ENCODE data around the gene ESPNL. TPM values are rescaled to one million over a fixed set of nuclear protein-coding genes. Genes with fewer than 3 reads are reported as not detected.

The ESPNL gene
- total RNA-seq, 1 experiment from 2014 or later = 1.1 TPM

- no peak for TF ChIP-seq ZNF423 (CRISPR knock-in tag; IDR thresholded peaks at IDR 0.05)
Observed at GRCh38 chr2:238166391-238167343, 66.5 kb downstream of the ESPNL start (continued).

GRCh38 chr2:238167344-238167715, 67.2 kb downstream of the ESPNL start:
- no peak overlapping the region for H3K4me3 Mint-ChIP-seq
- peaks cover 21% of the 10 kb centered on the region for H3K36me3 Mint-ChIP-seq
- H3K27me3 Mint-ChIP-seq (ENCODE audit: low read depth) = peaks cover 30% of the 10 kb centered on the region
- no peaks in the 10 kb centered on the region for H3K9me3 Mint-ChIP-seq
- CTCF ChIA-PET = no interaction called here
- no peaks in the 10 kb centered on the region for H3K4me1 Mint-ChIP-seq
- POLR2A ChIA-PET = no interaction called here
- no peak overlapping the region for H3K27ac Mint-ChIP-seq
- ATAC-seq (no peak), DNase-seq (ENCODE audit: low spot score) (no peak)
- TF ChIP-seq TEAD4 (CRISPR knock-in tag; IDR thresholded peaks at IDR 0.05) (no peak), AFF4 (CRISPR knock-in tag; IDR thresholded peaks at IDR 0.05; ENCODE audit: borderline replicate concordance) (no peak), PRRX2 (CRISPR knock-in tag; IDR thresholded peaks at IDR 0.05) (no peak), GTF2I (CRISPR knock-in tag; conservative IDR thresholded peaks at IDR 0.05) (no peak), CREM (CRISPR knock-in tag; IDR thresholded peaks at IDR 0.05) (no peak), ZNF138 (CRISPR knock-in tag; conservative IDR thresholded peaks at IDR 0.05) (no peak), HMGXB4 (CRISPR knock-in tag; IDR thresholded peaks at IDR 0.05) (no peak), TEAD1 (CRISPR knock-in tag; IDR thresholded peaks at IDR 0.05) (no peak), RELA (CRISPR knock-in tag; IDR thresholded peaks at IDR 0.05; ENCODE audit: borderline replicate concordance) (no peak)
- TF ChIP-seq, protein P1, sequence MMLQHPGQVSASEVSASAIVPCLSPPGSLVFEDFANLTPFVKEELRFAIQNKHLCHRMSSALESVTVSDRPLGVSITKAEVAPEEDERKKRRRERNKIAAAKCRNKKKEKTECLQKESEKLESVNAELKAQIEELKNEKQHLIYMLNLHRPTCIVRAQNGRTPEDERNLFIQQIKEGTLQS (CRISPR knock-in tag; conservative IDR thresholded peaks at IDR 0.05) = no peak
- TF ChIP-seq, protein P2, sequence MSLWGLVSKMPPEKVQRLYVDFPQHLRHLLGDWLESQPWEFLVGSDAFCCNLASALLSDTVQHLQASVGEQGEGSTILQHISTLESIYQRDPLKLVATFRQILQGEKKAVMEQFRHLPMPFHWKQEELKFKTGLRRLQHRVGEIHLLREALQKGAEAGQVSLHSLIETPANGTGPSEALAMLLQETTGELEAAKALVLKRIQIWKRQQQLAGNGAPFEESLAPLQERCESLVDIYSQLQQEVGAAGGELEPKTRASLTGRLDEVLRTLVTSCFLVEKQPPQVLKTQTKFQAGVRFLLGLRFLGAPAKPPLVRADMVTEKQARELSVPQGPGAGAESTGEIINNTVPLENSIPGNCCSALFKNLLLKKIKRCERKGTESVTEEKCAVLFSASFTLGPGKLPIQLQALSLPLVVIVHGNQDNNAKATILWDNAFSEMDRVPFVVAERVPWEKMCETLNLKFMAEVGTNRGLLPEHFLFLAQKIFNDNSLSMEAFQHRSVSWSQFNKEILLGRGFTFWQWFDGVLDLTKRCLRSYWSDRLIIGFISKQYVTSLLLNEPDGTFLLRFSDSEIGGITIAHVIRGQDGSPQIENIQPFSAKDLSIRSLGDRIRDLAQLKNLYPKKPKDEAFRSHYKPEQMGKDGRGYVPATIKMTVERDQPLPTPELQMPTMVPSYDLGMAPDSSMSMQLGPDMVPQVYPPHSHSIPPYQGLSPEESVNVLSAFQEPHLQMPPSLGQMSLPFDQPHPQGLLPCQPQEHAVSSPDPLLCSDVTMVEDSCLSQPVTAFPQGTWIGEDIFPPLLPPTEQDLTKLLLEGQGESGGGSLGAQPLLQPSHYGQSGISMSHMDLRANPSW (CRISPR knock-in tag; conservative IDR thresholded peaks at IDR 0.05; ENCODE audit: low read depth) = no peak
- TF ChIP-seq, protein P3, sequence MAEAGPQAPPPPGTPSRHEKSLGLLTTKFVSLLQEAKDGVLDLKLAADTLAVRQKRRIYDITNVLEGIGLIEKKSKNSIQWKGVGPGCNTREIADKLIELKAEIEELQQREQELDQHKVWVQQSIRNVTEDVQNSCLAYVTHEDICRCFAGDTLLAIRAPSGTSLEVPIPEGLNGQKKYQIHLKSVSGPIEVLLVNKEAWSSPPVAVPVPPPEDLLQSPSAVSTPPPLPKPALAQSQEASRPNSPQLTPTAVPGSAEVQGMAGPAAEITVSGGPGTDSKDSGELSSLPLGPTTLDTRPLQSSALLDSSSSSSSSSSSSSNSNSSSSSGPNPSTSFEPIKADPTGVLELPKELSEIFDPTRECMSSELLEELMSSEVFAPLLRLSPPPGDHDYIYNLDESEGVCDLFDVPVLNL (CRISPR knock-in tag; IDR thresholded peaks at IDR 0.05; ENCODE audit: borderline replicate concordance, low read depth) = no peak
- TF ChIP-seq, protein P4, sequence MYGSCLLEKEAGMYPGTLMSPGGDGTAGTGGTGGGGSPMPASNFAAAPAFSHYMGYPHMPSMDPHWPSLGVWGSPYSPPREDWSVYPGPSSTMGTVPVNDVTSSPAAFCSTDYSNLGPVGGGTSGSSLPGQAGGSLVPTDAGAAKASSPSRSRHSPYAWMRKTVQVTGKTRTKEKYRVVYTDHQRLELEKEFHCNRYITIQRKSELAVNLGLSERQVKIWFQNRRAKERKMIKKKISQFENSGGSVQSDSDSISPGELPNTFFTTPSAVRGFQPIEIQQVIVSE (CRISPR knock-in tag; IDR thresholded peaks at IDR 0.05; ENCODE audit: borderline replicate concordance) = no peak

All from WTC11 (cell line).